KBM-7 (cell line): ENCODE measurements around the gene CNGA1.

ENCODE experiments used
- DNase-seq: peaks from one replicate; pipeline ENCODE4 v3.0.0-alpha.2; 2015
- in situ Hi-C: fragments of 300-500 bp; cut with MboI; formaldehyde crosslinking; loops from 2 replicates; pipeline ENCODE4 v1.14.3; 2020; ENCODE audit warnings: low sequenced_read_pairs, low pct_unique_long_range_greater_than_20kb, mixed read lengths

The CNGA1 gene

GRCh38 chr4:48016141-48017107, at the start of gene CNGA1, which contains the start of gene NIPAL1:
TSS of gene CNGA1 (minus strand) at chr4:48016681. CDS start at chr4:47952689, 63,992 bp downstream.
TSS of gene NIPAL1 (plus strand) at chr4:48016772. CDS start at chr4:48016840, 68 bp downstream.
- peak; percentile 75 for DNase-seq
- in situ Hi-C loops = no loop called here

- DNase-seq = no peak
- in situ Hi-C loops = no loop called here
These were observed 49.1 kb upstream of the CNGA1 start for GRCh38 chr4:48065587-48066052.

- DNase-seq = no peak
- in situ Hi-C loops = no loop called here
These were observed 47.9 kb upstream of the CNGA1 start for GRCh38 chr4:48064349-48064748.

- no peak for DNase-seq
- in situ Hi-C loops = no loop called here
These were observed 42.4 kb upstream of the CNGA1 start for GRCh38 chr4:48058617-48059530.

GRCh38 chr4:48051078-48051477, 34.6 kb upstream of the CNGA1 start:
- in situ Hi-C loops = no loop called here
- no peak for DNase-seq

- in situ Hi-C loops = no loop called here
- no peak for DNase-seq
These were observed 33.0 kb upstream of the CNGA1 start for GRCh38 chr4:48049483-48049882.

GRCh38 chr4:48047896-48048295, 31.4 kb upstream of the CNGA1 start:
- in situ Hi-C loops = no loop called here
- peak; percentile 33 for DNase-seq

- in situ Hi-C loops = no loop called here
- DNase-seq = peak; percentile 79
These were observed 31.0 kb upstream of the CNGA1 start for GRCh38 chr4:48047421-48047844.

GRCh38 chr4:48046059-48046458, 29.6 kb upstream of the CNGA1 start:
- peak; percentile 15 for DNase-seq
- in situ Hi-C loops = no loop called here

GRCh38 chr4:48044298-48044697, 27.8 kb upstream of the CNGA1 start:
- no peak for DNase-seq
- in situ Hi-C loops = no loop called here

GRCh38 chr4:48043504-48043903, 27.0 kb upstream of the CNGA1 start:
- in situ Hi-C loops = no loop called here
- DNase-seq = no peak

- in situ Hi-C loops = no loop called here
- no peak for DNase-seq
These were observed 26.5 kb upstream of the CNGA1 start for GRCh38 chr4:48042979-48043461.

GRCh38 chr4:48041535-48042137, 25.2 kb upstream of the CNGA1 start:
- in situ Hi-C loops = no loop called here
- DNase-seq = no peak

- in situ Hi-C loops = no loop called here
- DNase-seq = no peak
These were observed 23.1 kb upstream of the CNGA1 start for GRCh38 chr4:48039561-48039960.

GRCh38 chr4:48038666-48039065, 22.2 kb upstream of the CNGA1 start:
- in situ Hi-C loops = no loop called here
- no peak for DNase-seq

GRCh38 chr4:48037117-48037462, 20.6 kb upstream of the CNGA1 start:
- no peak for DNase-seq
- in situ Hi-C loops = no loop called here

GRCh38 chr4:48035952-48036351, 19.5 kb upstream of the CNGA1 start:
- no peak for DNase-seq
- in situ Hi-C loops = no loop called here

GRCh38 chr4:48033825-48034413, 17.4 kb upstream of the CNGA1 start:
- in situ Hi-C loops = no loop called here
- peak; percentile 59 for DNase-seq

- in situ Hi-C loops = no loop called here
- no peak for DNase-seq
These were observed 16.9 kb upstream of the CNGA1 start for GRCh38 chr4:48033412-48033811.
